Activated CD4-positive, alpha-beta T cell treated with anti-CD3 and anti-CD28 coated beads, Interleukin-2, Interleukin-6, amounts not matched to agents 100 ng/mL and 50 ng/mL, durations not matched to agents 16 hours and 8 hours (primary cell): ENCODE measurements around the gene ZNF358.

Experiments used
- DNase-seq: peaks from one replicate; pipeline ENCODE4 v3.0.0-alpha.2; 2020

ZNF358 gene

GRCh38 chr19:7540761-7541474, 25.0 kb downstream of the ZNF358 start:
- peak; percentile 33 for DNase-seq

GRCh38 chr19:7541475-7541824, 25.5 kb downstream of the ZNF358 start:
- DNase-seq: no peak

- DNase-seq: no peak
Measured at GRCh38 chr19:7541828-7542443, 26.0 kb downstream of the ZNF358 start.

GRCh38 chr19:7542556-7543348, 26.8 kb downstream of the ZNF358 start:
- DNase-seq: no peak

GRCh38 chr19:7544626-7545025, 28.7 kb downstream of the ZNF358 start:
- peak; percentile 24 for DNase-seq

- DNase-seq: no peak
Measured at GRCh38 chr19:7545300-7545699, 29.4 kb downstream of the ZNF358 start.

GRCh38 chr19:7545904-7546303, 30.0 kb downstream of the ZNF358 start:
- peak; percentile 35 for DNase-seq

- DNase-seq: peak; percentile 20
Measured at GRCh38 chr19:7547159-7547558, 31.3 kb downstream of the ZNF358 start.

GRCh38 chr19:7549429-7550148, 33.7 kb downstream of the ZNF358 start:
- DNase-seq: no peak

- no peak for DNase-seq
Measured at GRCh38 chr19:7550169-7550770, 34.4 kb downstream of the ZNF358 start.

GRCh38 chr19:7550987-7551761, 35.3 kb downstream of the ZNF358 start:
- peak; percentile 58 for DNase-seq

GRCh38 chr19:7552781-7553180, 36.9 kb downstream of the ZNF358 start:
- DNase-seq: no peak

GRCh38 chr19:7554565-7554964, 38.7 kb downstream of the ZNF358 start:
- no peak for DNase-seq

- peak; percentile 30 for DNase-seq
Measured at GRCh38 chr19:7554990-7555864, 39.3 kb downstream of the ZNF358 start.

- DNase-seq: no peak
Measured at GRCh38 chr19:7556696-7557315, 40.9 kb downstream of the ZNF358 start.

GRCh38 chr19:7558667-7559066, 42.8 kb downstream of the ZNF358 start:
- no peak for DNase-seq

GRCh38 chr19:7559102-7559501, 43.2 kb downstream of the ZNF358 start:
- no peak for DNase-seq

- DNase-seq: no peak
Measured at GRCh38 chr19:7560255-7560654, 44.4 kb downstream of the ZNF358 start.

- DNase-seq: no peak
Measured at GRCh38 chr19:7561325-7561724, 45.4 kb downstream of the ZNF358 start.

- DNase-seq: no peak
Measured at GRCh38 chr19:7562646-7563393, 46.9 kb downstream of the ZNF358 start.
